Spleen (tissue), 7 donors: ENCODE data around the gene FUCA1.

Source experiments
- POLR2AphosphoS5 ChIP-seq, 3 donors: sonication (generic); formaldehyde crosslinking; IDR thresholded peaks; one replicate each; pipeline ENCODE4 v1.5.1; 2017; ENCODE audit warnings: antibody characterized with exemption in 3 of 3
- TF ChIP-seq, protein P1 (sequence below), 11 experiments: fragments of 200-600 bp in 7 of 11; fragments of 450-650 bp in 4 of 11; sonication (generic) in 4 of 11; IDR thresholded peaks in 8 of 11; conservative IDR thresholded peaks in 3 of 11; 1 replicate in 7 of 11; 2 replicates in 4 of 11; pipeline versions ENCODE4 v1.4.0 to v1.8.0; 2016 to 2021; ENCODE audit warnings: antibody characterized with exemption in 11 of 11, inconsistent platforms in 4 of 11, mild to moderate bottlenecking in 1 of 11
- donor health status: DM: no; HTN: no; CAD: no; lungs with moderate emphysema.
- donor health status: DM: no; HTN: no; CAD: no.
- donor health status: DM: no; HTN: no; CAD: no.

DNA sequence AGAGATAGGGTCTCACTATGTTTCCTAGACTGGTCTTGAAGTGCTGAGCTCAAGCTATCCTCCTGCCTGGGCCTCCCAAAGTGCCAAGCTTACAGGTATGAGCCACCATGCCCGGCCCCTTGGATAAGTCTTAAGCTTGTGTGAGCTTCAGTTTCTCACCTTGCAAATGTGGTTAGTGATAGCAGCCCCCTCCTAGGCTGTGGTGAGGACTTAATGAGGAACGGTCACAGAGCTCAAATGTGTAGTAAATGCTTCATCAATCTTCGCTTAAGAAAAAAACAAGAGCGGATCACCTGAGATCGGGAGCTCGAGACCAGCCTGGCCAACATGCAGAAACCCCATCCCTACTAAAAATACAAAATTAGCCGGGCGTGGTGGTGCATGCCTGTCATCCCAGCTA, 42.1 kb upstream of the FUCA1 start:
- peak in 1 of 3 donors; percentile 53 for TF ChIP-seq POLR2AphosphoS5 (IDR thresholded peaks at IDR 0.05)
- TF ChIP-seq, protein P1, sequence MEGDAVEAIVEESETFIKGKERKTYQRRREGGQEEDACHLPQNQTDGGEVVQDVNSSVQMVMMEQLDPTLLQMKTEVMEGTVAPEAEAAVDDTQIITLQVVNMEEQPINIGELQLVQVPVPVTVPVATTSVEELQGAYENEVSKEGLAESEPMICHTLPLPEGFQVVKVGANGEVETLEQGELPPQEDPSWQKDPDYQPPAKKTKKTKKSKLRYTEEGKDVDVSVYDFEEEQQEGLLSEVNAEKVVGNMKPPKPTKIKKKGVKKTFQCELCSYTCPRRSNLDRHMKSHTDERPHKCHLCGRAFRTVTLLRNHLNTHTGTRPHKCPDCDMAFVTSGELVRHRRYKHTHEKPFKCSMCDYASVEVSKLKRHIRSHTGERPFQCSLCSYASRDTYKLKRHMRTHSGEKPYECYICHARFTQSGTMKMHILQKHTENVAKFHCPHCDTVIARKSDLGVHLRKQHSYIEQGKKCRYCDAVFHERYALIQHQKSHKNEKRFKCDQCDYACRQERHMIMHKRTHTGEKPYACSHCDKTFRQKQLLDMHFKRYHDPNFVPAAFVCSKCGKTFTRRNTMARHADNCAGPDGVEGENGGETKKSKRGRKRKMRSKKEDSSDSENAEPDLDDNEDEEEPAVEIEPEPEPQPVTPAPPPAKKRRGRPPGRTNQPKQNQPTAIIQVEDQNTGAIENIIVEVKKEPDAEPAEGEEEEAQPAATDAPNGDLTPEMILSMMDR (IDR thresholded peaks at IDR 0.05 in 8 of 11, conservative IDR thresholded peaks at IDR 0.05 in 3 of 11) = no peak
